WTC11 (cell line): ENCODE measurements around the gene IGSF1. TPM values are rescaled to one million over a fixed set of nuclear protein-coding genes. Genes with fewer than 3 reads are reported as not detected.

Experiments used
- ATAC-seq: fragments of 200-7000 bp; cut with Tn5 transposase; 2 replicates; pipeline ENCODE4 v1.10.0; 2021; ENCODE audit warnings: mild to moderate bottlenecking, moderate library complexity
- CTCF ChIA-PET: fragments of 300-600 bp; sonication (Branson Sonifier 250); formaldehyde crosslinking; loops from one replicate; lab custom pipeline; 2021; ENCODE audit warnings: antibody characterized with exemption; lab: Charles Lee
- POLR2A ChIA-PET: fragments of 350-600 bp; sonication (Branson Sonifier 250); formaldehyde crosslinking; loops from one replicate; lab custom pipeline; 2021; ENCODE audit warnings: antibody characterized with exemption; lab: Charles Lee
- DNase-seq: peaks from one replicate; pipeline ENCODE4 v3.0.0; 2021; ENCODE audit warnings: low spot score
- H3K27ac Mint-ChIP-seq: 2 replicates; pipeline ENCODE4 v1.8.0; 2021; ENCODE audit warnings: mixed read lengths
- H3K27me3 Mint-ChIP-seq: 2 replicates; pipeline ENCODE4 v1.8.0; 2021; ENCODE audit warnings: low read depth, mild to moderate bottlenecking, moderate library complexity, mixed read lengths
- H3K36me3 Mint-ChIP-seq: 2 replicates; pipeline ENCODE4 v1.8.0; 2021; ENCODE audit warnings: mixed read lengths
- H3K4me1 Mint-ChIP-seq: 2 replicates; pipeline ENCODE4 v1.8.0; 2022; ENCODE audit warnings: mixed read lengths
- H3K4me3 Mint-ChIP-seq: 2 replicates; pipeline ENCODE4 v1.8.0; 2021; ENCODE audit warnings: mild to moderate bottlenecking, moderate library complexity, mixed read lengths
- H3K9me3 Mint-ChIP-seq: 2 replicates; pipeline ENCODE4 v1.8.0; 2021; ENCODE audit warnings: mixed read lengths
- ATF1 ChIP-seq: sonication (generic); formaldehyde crosslinking; IDR thresholded peaks from 2 replicates; pipeline ENCODE4 v1.8.1; 2023; ENCODE audit warnings: mild to moderate bottlenecking, moderate library complexity, missing genetic modification reagents
- EMX1 ChIP-seq: fragments of 250-450 bp; sonication (Bioruptor Pico); IDR thresholded peaks from 2 replicates; pipeline ENCODE4 v1.8.0; 2021; ENCODE audit warnings: mild to moderate bottlenecking
- ESRRA ChIP-seq: sonication (generic); formaldehyde crosslinking; IDR thresholded peaks from 2 replicates; pipeline ENCODE4 v1.8.1; 2022; ENCODE audit warnings: mild to moderate bottlenecking, missing genetic modification reagents, borderline replicate concordance
- ETV6 ChIP-seq: sonication (generic); formaldehyde crosslinking; IDR thresholded peaks from 2 replicates; pipeline ENCODE4 v1.8.1; 2022; ENCODE audit warnings: mild to moderate bottlenecking, missing genetic modification reagents
- FOXK1 ChIP-seq: sonication (generic); formaldehyde crosslinking; IDR thresholded peaks from 2 replicates; pipeline ENCODE4 v1.8.0; 2022; ENCODE audit warnings: mild to moderate bottlenecking, moderate library complexity, missing genetic modification reagents
- IRF2 ChIP-seq: sonication (generic); formaldehyde crosslinking; IDR thresholded peaks from 2 replicates; pipeline ENCODE4 v1.8.0; 2022; ENCODE audit warnings: low read depth, missing genetic modification reagents, borderline replicate concordance
- NFATC4 ChIP-seq: fragments of 250-450 bp; sonication (Bioruptor Pico); IDR thresholded peaks from 2 replicates; pipeline ENCODE4 v1.9.0; 2021; ENCODE audit warnings: mild to moderate bottlenecking
- NFYB ChIP-seq: sonication (generic); formaldehyde crosslinking; conservative IDR thresholded peaks from 2 replicates; pipeline ENCODE4 v1.8.0; 2022; ENCODE audit warnings: low read depth, missing genetic modification reagents
- NR1H2 ChIP-seq: sonication (generic); formaldehyde crosslinking; IDR thresholded peaks from 2 replicates; pipeline ENCODE4 v1.9.0; 2021; ENCODE audit warnings: mild to moderate bottlenecking, moderate library complexity, missing genetic modification reagents
- NR3C1 ChIP-seq: sonication (generic); formaldehyde crosslinking; conservative IDR thresholded peaks from 2 replicates; pipeline ENCODE4 v1.8.1; 2023; ENCODE audit warnings: low read depth, mild to moderate bottlenecking, missing genetic modification reagents
- PRRX2 ChIP-seq: fragments of 250-450 bp; sonication (Bioruptor Pico); IDR thresholded peaks from 2 replicates; pipeline ENCODE4 v1.8.0; 2021; ENCODE audit warnings: mild to moderate bottlenecking
- TCF7 ChIP-seq: sonication (generic); formaldehyde crosslinking; IDR thresholded peaks from 2 replicates; pipeline ENCODE4 v1.8.0; 2022; ENCODE audit warnings: mild to moderate bottlenecking, low read depth, missing genetic modification reagents, moderate library complexity
- ZBTB21 ChIP-seq: sonication (generic); formaldehyde crosslinking; IDR thresholded peaks from 2 replicates; pipeline ENCODE4 v1.8.1; 2023; ENCODE audit warnings: mild to moderate bottlenecking, missing genetic modification reagents, borderline replicate concordance
- ZNF121 ChIP-seq: sonication (generic); formaldehyde crosslinking; IDR thresholded peaks from 2 replicates; pipeline ENCODE4 v1.8.0; 2023; ENCODE audit warnings: missing genetic modification reagents
- ZNF138 ChIP-seq: sonication (generic); formaldehyde crosslinking; conservative IDR thresholded peaks from 2 replicates; pipeline ENCODE4 v1.8.1; 2022; ENCODE audit warnings: mild to moderate bottlenecking, moderate library complexity, missing genetic modification reagents
- ZNF232 ChIP-seq: sonication (generic); formaldehyde crosslinking; IDR thresholded peaks from 2 replicates; pipeline ENCODE4 v1.8.0; 2022; ENCODE audit warnings: mild to moderate bottlenecking, missing genetic modification reagents
- total RNA-seq: library from RNA; stranded (reverse); gene quantifications from 3 replicates; pipeline ENCODE4 v1.2.3, GENCODE V29; 2021
- TF ChIP-seq, protein P1 (sequence below): sonication (generic); formaldehyde crosslinking; IDR thresholded peaks from 2 replicates; pipeline ENCODE4 v1.8.0; 2022; ENCODE audit warnings: mild to moderate bottlenecking, missing genetic modification reagents
- TF ChIP-seq, protein P2 (sequence below): fragments of 250-450 bp; sonication (Bioruptor Pico); conservative IDR thresholded peaks from 2 replicates; pipeline ENCODE4 v1.9.0; 2021; ENCODE audit warnings: mild to moderate bottlenecking
- TF ChIP-seq, protein P3 (sequence below): sonication (generic); formaldehyde crosslinking; IDR thresholded peaks from 2 replicates; pipeline ENCODE4 v1.8.1; 2023; ENCODE audit warnings: mild to moderate bottlenecking, missing genetic modification reagents, moderate library complexity
- TF ChIP-seq, protein P4 (sequence below): sonication (generic); formaldehyde crosslinking; IDR thresholded peaks from 2 replicates; pipeline ENCODE4 v1.8.1; 2023; ENCODE audit warnings: mild to moderate bottlenecking, moderate library complexity, missing genetic modification reagents
- TF ChIP-seq, protein P5 (sequence below): sonication (generic); formaldehyde crosslinking; IDR thresholded peaks from 2 replicates; pipeline ENCODE4 v1.8.1; 2022; ENCODE audit warnings: mild to moderate bottlenecking, moderate library complexity, missing genetic modification reagents
- TF ChIP-seq, protein P6 (sequence below): sonication (generic); formaldehyde crosslinking; IDR thresholded peaks from 2 replicates; pipeline ENCODE4 v1.8.0; 2022; ENCODE audit warnings: missing genetic modification reagents
- TF ChIP-seq, protein P7 (sequence below): fragments of 200-600 bp; IDR thresholded peaks from 2 replicates; pipeline ENCODE4 v1.8.0; 2022; ENCODE audit warnings: antibody characterized with exemption

Gene IGSF1
- total RNA-seq, 1 experiment from 2014 or later: 16.2 TPM

DNA sequence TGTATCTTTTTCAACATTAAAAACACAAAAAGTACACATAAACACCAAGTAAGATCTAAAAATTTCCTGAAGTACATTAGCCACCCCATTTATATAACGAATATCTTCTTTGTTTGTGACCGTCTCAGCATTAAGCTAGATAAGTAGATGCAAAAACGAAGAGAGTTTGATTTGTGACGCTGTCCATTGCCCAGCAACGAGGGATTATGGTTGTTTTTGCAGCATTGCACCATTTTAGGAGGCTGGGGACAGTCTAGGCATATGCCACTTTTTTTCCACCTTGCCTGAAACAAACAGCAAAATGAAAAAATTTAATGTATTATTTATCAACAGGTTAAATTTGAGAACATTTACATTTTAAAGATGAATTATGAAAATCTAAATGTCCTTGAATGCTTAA is 12.0 kb upstream of the IGSF1 start:
- TF ChIP-seq, protein P1, sequence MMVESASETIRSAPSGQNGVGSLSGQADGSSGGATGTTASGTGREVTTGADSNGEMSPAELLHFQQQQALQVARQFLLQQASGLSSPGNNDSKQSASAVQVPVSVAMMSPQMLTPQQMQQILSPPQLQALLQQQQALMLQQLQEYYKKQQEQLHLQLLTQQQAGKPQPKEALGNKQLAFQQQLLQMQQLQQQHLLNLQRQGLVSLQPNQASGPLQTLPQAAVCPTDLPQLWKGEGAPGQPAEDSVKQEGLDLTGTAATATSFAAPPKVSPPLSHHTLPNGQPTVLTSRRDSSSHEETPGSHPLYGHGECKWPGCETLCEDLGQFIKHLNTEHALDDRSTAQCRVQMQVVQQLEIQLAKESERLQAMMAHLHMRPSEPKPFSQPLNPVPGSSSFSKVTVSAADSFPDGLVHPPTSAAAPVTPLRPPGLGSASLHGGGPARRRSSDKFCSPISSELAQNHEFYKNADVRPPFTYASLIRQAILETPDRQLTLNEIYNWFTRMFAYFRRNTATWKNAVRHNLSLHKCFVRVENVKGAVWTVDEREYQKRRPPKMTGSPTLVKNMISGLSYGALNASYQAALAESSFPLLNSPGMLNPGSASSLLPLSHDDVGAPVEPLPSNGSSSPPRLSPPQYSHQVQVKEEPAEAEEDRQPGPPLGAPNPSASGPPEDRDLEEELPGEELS: no peak
- TF ChIP-seq NR1H2 (CRISPR knock-in tag) (no peak), ESRRA (CRISPR knock-in tag) (no peak), IRF2 (no peak), NR3C1 (CRISPR knock-in tag) (no peak), ZBTB21 (no peak), NFATC4 (CRISPR knock-in tag) (no peak), NFYB (CRISPR knock-in tag) (no peak), TCF7 (CRISPR knock-in tag) (no peak), FOXK1 (no peak), ATF1 (no peak), ZNF232 (no peak)
- TF ChIP-seq, protein P2, sequence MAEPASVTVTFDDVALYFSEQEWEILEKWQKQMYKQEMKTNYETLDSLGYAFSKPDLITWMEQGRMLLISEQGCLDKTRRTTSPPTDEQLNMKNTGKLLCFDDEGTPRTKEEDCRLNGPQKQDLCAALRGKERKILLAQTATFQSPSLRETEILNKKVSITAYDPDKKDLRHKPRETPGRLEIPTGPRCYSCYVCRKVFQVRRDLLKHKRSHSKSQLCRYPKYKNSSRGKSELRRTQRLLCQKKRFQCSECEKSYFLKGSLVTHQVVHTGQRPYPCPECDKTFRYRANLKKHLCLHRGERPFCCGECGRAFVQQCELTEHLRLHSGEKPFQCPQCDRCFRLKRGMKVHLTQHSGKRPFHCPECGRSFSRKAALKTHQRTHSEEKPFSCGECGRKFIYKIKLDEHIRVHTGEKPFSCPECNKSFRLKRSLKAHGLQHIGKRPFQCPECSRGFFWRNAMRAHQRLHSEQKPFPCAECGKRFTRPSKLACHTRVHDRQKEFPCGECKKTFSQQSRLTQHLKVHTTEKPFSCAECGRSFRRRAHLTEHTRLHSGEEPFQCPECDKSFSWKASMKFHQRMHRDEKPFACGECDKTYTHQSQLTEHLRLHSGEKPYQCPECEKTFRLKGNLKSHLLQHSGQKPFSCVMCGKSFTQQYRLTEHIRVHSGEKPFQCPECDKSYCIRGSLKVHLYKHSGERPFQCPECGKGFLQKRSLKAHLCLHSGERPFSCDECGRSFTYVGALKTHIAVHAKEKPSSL (CRISPR knock-in tag): no peak
- TF ChIP-seq, protein P3, sequence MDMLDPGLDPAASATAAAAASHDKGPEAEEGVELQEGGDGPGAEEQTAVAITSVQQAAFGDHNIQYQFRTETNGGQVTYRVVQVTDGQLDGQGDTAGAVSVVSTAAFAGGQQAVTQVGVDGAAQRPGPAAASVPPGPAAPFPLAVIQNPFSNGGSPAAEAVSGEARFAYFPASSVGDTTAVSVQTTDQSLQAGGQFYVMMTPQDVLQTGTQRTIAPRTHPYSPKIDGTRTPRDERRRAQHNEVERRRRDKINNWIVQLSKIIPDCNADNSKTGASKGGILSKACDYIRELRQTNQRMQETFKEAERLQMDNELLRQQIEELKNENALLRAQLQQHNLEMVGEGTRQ (CRISPR knock-in tag): no peak
- TF ChIP-seq, protein P4, sequence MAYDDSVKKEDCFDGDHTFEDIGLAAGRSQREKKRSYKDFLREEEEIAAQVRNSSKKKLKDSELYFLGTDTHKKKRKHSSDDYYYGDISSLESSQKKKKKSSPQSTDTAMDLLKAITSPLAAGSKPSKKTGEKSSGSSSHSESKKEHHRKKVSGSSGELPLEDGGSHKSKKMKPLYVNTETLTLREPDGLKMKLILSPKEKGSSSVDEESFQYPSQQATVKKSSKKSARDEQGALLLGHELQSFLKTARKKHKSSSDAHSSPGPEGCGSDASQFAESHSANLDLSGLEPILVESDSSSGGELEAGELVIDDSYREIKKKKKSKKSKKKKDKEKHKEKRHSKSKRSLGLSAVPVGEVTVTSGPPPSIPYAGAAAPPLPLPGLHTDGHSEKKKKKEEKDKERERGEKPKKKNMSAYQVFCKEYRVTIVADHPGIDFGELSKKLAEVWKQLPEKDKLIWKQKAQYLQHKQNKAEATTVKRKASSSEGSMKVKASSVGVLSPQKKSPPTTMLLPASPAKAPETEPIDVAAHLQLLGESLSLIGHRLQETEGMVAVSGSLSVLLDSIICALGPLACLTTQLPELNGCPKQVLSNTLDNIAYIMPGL (CRISPR knock-in tag): no peak
- TF ChIP-seq, protein P5, sequence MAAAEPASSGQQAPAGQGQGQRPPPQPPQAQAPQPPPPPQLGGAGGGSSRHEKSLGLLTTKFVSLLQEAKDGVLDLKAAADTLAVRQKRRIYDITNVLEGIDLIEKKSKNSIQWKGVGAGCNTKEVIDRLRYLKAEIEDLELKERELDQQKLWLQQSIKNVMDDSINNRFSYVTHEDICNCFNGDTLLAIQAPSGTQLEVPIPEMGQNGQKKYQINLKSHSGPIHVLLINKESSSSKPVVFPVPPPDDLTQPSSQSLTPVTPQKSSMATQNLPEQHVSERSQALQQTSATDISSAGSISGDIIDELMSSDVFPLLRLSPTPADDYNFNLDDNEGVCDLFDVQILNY: no peak
- H3K27ac Mint-ChIP-seq: no peak overlapping the region; the same call in 1 of the 2 replicates
- DNase-seq: no peak
- POLR2A ChIA-PET: no interaction called here
- ATAC-seq: no peak
- H3K9me3 Mint-ChIP-seq: no peaks in the 10 kb centered on the region
- peaks cover 25% of the 10 kb centered on the region for H3K4me1 Mint-ChIP-seq
- CTCF ChIA-PET: no interaction called here
- no peak overlapping the region for H3K4me3 Mint-ChIP-seq
- no peaks in the 10 kb centered on the region for H3K27me3 Mint-ChIP-seq
- no peaks in the 10 kb centered on the region for H3K36me3 Mint-ChIP-seq

DNA sequence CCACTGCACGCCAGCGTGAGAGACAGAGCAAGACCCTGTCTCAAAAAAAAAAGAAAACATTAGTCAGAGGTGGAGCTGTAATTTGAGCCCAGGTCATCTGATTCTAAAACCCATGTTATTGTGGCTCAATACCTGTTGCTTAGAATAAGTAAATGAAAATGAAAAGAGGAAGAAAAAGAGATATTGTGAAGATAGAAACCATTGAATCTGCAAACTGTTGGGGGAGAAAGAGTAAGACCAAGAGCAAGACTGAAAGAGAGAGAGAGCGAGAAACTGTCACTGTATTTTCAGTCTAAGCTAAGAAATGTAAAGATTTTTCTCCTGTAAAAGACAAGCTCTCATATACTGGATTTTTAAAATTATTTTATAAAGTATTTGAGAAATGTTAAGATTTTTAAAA is 9.7 kb upstream of the IGSF1 start:
- Mint-ChIP-seq H3K9me3 (no peaks in the 10 kb centered on the region), H3K36me3 (no peaks in the 10 kb centered on the region), H3K4me3 (no peak overlapping the region), H3K4me1 (peaks cover 37% of the 10 kb centered on the region), H3K27ac (peak overlapping the region; percentile 58; the same call in 1 of the 2 replicates), H3K27me3 (no peaks in the 10 kb centered on the region)
- TF ChIP-seq, protein P6, sequence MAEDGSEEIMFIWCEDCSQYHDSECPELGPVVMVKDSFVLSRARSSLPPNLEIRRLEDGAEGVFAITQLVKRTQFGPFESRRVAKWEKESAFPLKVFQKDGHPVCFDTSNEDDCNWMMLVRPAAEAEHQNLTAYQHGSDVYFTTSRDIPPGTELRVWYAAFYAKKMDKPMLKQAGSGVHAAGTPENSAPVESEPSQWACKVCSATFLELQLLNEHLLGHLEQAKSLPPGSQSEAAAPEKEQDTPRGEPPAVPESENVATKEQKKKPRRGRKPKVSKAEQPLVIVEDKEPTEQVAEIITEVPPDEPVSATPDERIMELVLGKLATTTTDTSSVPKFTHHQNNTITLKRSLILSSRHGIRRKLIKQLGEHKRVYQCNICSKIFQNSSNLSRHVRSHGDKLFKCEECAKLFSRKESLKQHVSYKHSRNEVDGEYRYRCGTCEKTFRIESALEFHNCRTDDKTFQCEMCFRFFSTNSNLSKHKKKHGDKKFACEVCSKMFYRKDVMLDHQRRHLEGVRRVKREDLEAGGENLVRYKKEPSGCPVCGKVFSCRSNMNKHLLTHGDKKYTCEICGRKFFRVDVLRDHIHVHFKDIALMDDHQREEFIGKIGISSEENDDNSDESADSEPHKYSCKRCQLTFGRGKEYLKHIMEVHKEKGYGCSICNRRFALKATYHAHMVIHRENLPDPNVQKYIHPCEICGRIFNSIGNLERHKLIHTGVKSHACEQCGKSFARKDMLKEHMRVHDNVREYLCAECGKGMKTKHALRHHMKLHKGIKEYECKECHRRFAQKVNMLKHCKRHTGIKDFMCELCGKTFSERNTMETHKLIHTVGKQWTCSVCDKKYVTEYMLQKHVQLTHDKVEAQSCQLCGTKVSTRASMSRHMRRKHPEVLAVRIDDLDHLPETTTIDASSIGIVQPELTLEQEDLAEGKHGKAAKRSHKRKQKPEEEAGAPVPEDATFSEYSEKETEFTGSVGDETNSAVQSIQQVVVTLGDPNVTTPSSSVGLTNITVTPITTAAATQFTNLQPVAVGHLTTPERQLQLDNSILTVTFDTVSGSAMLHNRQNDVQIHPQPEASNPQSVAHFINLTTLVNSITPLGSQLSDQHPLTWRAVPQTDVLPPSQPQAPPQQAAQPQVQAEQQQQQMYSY (CRISPR knock-in tag): no peak
- TF ChIP-seq ZNF138 (CRISPR knock-in tag) (no peak), ETV6 (CRISPR knock-in tag) (no peak), EMX1 (CRISPR knock-in tag) (no peak), PRRX2 (no peak), ZNF121 (no peak)
- TF ChIP-seq, protein P7, sequence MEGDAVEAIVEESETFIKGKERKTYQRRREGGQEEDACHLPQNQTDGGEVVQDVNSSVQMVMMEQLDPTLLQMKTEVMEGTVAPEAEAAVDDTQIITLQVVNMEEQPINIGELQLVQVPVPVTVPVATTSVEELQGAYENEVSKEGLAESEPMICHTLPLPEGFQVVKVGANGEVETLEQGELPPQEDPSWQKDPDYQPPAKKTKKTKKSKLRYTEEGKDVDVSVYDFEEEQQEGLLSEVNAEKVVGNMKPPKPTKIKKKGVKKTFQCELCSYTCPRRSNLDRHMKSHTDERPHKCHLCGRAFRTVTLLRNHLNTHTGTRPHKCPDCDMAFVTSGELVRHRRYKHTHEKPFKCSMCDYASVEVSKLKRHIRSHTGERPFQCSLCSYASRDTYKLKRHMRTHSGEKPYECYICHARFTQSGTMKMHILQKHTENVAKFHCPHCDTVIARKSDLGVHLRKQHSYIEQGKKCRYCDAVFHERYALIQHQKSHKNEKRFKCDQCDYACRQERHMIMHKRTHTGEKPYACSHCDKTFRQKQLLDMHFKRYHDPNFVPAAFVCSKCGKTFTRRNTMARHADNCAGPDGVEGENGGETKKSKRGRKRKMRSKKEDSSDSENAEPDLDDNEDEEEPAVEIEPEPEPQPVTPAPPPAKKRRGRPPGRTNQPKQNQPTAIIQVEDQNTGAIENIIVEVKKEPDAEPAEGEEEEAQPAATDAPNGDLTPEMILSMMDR: no peak
- no peak for DNase-seq
- CTCF ChIA-PET: no interaction called here
- POLR2A ChIA-PET: no interaction called here
- no peak for ATAC-seq
